K562 (cell line): ENCODE measurements around the gene PIP5KL1.
A peak's percentile ranks its signal among the peaks of the same experiment; 100 is the strongest.

Experiments
- KAT7 ChIP-seq: sonication (generic); formaldehyde crosslinking; IDR thresholded peaks from 2 replicates; pipeline ENCODE4 v1.8.0; 2022; ENCODE audit warnings: missing genetic modification reagents, mild to moderate bottlenecking, borderline replicate concordance
- KDM1A ChIP-seq, 2 experiments: fragments of 450-650 bp; IDR thresholded peaks; 2 replicates each; pipeline ENCODE4 v1.6.1; 2016; ENCODE audit warnings: mild to moderate bottlenecking in 2 of 2
- LARP7 ChIP-seq: fragments of 450-650 bp; IDR thresholded peaks from 2 replicates; pipeline ENCODE4 v1.6.1; 2016
- PRPF4 ChIP-seq: fragments of 200-400 bp; formaldehyde crosslinking; IDR thresholded peaks from one replicate; pipeline ENCODE4 v1.6.1; 2017; ENCODE audit warnings: low read length, low read depth, mild to moderate bottlenecking; ENCODE audit not compliant: insufficient read depth, poor library complexity, severe bottlenecking
- SP2 ChIP-seq: IDR thresholded peaks from 2 replicates; pipeline ENCODE4 v1.6.1; 2011; ENCODE audit warnings: mild to moderate bottlenecking, low read depth, low read length, moderate library complexity; ENCODE audit not compliant: poor library complexity, severe bottlenecking; ENCODE audit errors: extremely low read depth
- ZNF274 ChIP-seq: IDR thresholded peaks from 2 replicates; pipeline ENCODE4 v1.6.1; 2011; ENCODE audit warnings: low read depth, mild to moderate bottlenecking, low read length, moderate library complexity, borderline replicate concordance
- TF ChIP-seq, protein P1 (sequence below), 3 experiments: IDR thresholded peaks in 2 of 3; conservative IDR thresholded peaks in 1 of 3; 2 replicates each; pipeline ENCODE4 v1.5.1; 2011 to 2012; ENCODE audit warnings: low read length in 3 of 3, mild to moderate bottlenecking in 3 of 3, control low read depth in 2 of 3, improper control_type of control experiment in 1 of 3, inconsistent platforms in 1 of 3, low read depth in 1 of 3, mixed read lengths in 1 of 3, moderate library complexity in 1 of 3; ENCODE audit not compliant: insufficient read depth in 2 of 3

DNA sequence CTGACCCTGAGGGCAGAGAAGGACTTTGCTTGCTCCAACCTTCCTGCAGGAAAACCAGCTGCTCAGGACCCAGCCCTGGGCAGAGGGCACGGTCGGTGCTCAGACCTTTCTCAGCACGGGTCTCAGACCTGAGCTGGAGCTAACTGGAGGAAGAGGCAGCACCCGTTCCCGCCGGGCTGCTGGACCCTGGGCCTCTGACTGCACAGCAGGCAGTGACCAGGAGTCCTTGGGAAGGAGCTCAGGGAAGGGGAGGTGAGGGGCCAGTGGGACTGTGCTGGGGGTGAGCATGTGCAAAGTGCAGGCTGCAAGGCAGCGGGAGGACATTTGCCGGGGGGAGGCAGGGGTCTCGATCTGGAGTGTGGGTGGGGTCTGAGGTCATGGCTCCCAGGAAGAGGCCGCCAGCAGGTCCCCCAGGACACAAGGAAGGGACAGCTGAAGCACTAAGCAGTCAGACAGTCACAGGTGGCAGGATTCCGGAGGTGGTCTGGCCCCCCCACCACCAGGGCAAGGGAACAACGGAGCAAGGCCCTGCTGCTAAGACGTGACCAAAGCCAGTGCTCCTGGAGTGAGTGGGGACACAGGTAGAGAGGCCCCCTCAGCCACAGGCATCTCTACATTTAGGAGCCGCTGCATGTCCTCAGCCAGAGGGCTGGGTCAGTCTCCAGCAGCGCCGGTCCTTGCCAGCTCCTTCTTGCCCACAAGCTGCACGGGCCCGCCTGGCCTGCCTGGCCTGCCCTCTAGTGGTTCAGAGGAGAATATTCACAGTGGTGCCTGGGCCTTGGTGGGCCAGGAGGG is 11.8 kb upstream of the PIP5KL1 start:
- no peak for TF ChIP-seq ZNF274
- no peak for TF ChIP-seq SP2
- TF ChIP-seq PRPF4: no peak
- no peak for TF ChIP-seq LARP7
- no peak for TF ChIP-seq KAT7 (CRISPR knock-in tag)
- TF ChIP-seq KDM1A (IDR thresholded peaks at IDR 0.05): no peak
- TF ChIP-seq, protein P1, sequence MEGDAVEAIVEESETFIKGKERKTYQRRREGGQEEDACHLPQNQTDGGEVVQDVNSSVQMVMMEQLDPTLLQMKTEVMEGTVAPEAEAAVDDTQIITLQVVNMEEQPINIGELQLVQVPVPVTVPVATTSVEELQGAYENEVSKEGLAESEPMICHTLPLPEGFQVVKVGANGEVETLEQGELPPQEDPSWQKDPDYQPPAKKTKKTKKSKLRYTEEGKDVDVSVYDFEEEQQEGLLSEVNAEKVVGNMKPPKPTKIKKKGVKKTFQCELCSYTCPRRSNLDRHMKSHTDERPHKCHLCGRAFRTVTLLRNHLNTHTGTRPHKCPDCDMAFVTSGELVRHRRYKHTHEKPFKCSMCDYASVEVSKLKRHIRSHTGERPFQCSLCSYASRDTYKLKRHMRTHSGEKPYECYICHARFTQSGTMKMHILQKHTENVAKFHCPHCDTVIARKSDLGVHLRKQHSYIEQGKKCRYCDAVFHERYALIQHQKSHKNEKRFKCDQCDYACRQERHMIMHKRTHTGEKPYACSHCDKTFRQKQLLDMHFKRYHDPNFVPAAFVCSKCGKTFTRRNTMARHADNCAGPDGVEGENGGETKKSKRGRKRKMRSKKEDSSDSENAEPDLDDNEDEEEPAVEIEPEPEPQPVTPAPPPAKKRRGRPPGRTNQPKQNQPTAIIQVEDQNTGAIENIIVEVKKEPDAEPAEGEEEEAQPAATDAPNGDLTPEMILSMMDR (IDR thresholded peaks at IDR 0.05 in 2 of 3, conservative IDR thresholded peaks at IDR 0.05 in 1 of 3; ENCODE audit: insufficient read depth in 2 of 3, low read depth in 1 of 3, low read length in 3 of 3): peak; percentile 79 to 95 (median 87)
